ENCODE results near the gene NRL.

DNA sequence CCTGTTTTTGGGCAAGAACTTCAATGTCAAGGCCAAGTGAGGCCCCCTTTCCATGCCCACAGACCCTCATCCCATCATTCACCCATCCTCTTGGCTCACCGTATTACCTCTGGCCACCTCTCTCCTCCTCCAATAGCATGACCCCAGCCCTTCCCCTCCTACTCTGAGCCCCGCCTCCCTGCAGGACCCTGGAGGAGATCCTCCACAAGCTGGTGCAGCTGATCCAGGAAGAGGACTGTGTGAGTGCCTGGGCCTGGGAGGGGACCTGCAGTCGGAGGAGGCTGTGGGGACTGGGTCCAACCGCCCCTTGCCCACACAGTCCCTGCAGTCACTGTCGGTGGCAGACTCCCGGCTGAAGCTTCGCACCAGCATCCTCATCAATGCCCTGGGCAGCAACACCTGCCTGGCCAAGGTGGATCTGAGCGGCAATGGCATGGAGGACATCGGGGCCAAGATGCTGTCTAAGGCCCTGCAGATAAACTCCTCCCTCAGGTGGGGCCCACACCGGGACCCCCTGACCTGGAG lies 55.7 kb downstream of the NRL start:
- no peak for TF ChIP-seq POLR2AphosphoS5 (IDR thresholded peaks at IDR 0.05)
- TF ChIP-seq, protein P1, sequence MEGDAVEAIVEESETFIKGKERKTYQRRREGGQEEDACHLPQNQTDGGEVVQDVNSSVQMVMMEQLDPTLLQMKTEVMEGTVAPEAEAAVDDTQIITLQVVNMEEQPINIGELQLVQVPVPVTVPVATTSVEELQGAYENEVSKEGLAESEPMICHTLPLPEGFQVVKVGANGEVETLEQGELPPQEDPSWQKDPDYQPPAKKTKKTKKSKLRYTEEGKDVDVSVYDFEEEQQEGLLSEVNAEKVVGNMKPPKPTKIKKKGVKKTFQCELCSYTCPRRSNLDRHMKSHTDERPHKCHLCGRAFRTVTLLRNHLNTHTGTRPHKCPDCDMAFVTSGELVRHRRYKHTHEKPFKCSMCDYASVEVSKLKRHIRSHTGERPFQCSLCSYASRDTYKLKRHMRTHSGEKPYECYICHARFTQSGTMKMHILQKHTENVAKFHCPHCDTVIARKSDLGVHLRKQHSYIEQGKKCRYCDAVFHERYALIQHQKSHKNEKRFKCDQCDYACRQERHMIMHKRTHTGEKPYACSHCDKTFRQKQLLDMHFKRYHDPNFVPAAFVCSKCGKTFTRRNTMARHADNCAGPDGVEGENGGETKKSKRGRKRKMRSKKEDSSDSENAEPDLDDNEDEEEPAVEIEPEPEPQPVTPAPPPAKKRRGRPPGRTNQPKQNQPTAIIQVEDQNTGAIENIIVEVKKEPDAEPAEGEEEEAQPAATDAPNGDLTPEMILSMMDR (IDR thresholded peaks at IDR 0.05), result no peak
